ENCODE results near the gene ZNF425.

DNA sequence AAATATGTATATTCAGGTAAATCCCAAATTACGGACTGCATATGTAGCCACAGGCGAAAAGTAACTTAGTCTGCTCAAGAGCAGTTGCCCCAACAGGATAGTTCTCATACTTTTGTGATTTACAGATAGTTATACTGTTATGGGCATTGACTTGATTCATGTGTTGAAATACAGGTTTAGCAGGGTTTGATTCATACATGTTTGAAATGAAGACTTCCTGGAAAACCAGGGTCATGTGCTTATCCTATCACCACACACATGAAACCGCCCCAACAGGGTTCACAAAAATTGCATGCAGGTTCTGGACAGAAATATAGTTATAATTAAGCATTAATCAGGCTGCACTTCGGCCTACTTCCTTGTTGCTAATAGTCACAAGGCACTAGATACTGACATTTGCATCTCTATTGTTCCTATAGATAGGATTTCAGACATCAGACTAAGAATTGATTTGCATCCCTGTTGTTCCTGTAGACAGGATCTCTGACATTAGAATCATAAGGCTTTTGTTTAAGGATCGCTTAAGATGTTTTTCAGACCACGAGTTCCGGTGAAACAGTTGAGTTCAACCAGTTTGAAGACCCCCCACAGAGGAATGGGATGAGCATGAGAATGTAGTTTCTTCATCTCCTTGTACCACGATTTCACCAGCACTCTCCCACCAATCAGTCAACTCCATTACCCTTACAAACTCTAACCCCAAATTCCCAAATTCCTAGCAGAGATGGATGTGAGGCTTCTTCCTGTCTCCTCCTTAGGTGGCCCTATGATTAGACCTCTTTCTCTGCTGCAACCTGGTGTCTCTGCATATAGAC is 19.1 kb upstream of the ZNF425 start:
- TF ChIP-seq, protein P1, sequence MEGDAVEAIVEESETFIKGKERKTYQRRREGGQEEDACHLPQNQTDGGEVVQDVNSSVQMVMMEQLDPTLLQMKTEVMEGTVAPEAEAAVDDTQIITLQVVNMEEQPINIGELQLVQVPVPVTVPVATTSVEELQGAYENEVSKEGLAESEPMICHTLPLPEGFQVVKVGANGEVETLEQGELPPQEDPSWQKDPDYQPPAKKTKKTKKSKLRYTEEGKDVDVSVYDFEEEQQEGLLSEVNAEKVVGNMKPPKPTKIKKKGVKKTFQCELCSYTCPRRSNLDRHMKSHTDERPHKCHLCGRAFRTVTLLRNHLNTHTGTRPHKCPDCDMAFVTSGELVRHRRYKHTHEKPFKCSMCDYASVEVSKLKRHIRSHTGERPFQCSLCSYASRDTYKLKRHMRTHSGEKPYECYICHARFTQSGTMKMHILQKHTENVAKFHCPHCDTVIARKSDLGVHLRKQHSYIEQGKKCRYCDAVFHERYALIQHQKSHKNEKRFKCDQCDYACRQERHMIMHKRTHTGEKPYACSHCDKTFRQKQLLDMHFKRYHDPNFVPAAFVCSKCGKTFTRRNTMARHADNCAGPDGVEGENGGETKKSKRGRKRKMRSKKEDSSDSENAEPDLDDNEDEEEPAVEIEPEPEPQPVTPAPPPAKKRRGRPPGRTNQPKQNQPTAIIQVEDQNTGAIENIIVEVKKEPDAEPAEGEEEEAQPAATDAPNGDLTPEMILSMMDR (IDR thresholded peaks at IDR 0.05), result no peak
- TF ChIP-seq POLR2A (IDR thresholded peaks at IDR 0.05), result no peak
